HTR-8/SVneo (cell line): ENCODE results near the gene YEATS4.
"Not testable (repeated sequence)": the region's sequence is repeated elsewhere in the genome, so short reads cannot be mapped to it uniquely, and the experiment has no call there.

Source experiments
- DNase-seq: peaks from one replicate; pipeline ENCODE4 v3.0.0; 2011; ENCODE audit warnings: low spot score, mixed read lengths; ENCODE audit not compliant: insufficient read length
- FAIRE-seq: peaks from 2 replicates; lab custom pipeline; 2011; peaks lifted over from hg19 to GRCh38; lab: Jason Lieb, UNC

YEATS4 gene

GRCh38 chr12:69359531-69360347, at the start of gene YEATS4:
Gene YEATS4, plus strand, starts transcription at chr12:69359743. Its CDS starts 230 bp downstream, at chr12:69359973.
- DNase-seq (peak; percentile 96), FAIRE-seq (peak; percentile 72)

- DNase-seq (no peak), FAIRE-seq (no peak)
These were observed 46.3 kb upstream of the YEATS4 start for GRCh38 chr12:69313209-69313608.

GRCh38 chr12:69316784-69317183, 42.8 kb upstream of the YEATS4 start:
- not testable (repeated sequence) for DNase-seq, FAIRE-seq

- not testable (repeated sequence) for DNase-seq, FAIRE-seq
These were observed 42.3 kb upstream of the YEATS4 start for GRCh38 chr12:69317233-69317632.

GRCh38 chr12:69318225-69318624, 41.3 kb upstream of the YEATS4 start:
- FAIRE-seq (no peak), DNase-seq (no peak)

- no peak for FAIRE-seq
- DNase-seq: no peak
These were observed 38.2 kb upstream of the YEATS4 start for GRCh38 chr12:69321351-69321750.

- no peak for DNase-seq
These were observed 34.6 kb upstream of the YEATS4 start for GRCh38 chr12:69324797-69325466.

GRCh38 chr12:69328426-69328825, 31.1 kb upstream of the YEATS4 start:
- DNase-seq: no peak
- FAIRE-seq: no peak

More at GRCh38 chr12:69324797-69325466, 34.6 kb upstream of the YEATS4 start:
- FAIRE-seq: no peak

GRCh38 chr12:69329669-69330428, 29.7 kb upstream of the YEATS4 start:
- no peak for DNase-seq
- FAIRE-seq: no peak

- FAIRE-seq: no peak
- no peak for DNase-seq
These were observed 28.8 kb upstream of the YEATS4 start for GRCh38 chr12:69330475-69331473.

GRCh38 chr12:69331519-69331908, 28.0 kb upstream of the YEATS4 start:
- FAIRE-seq: no peak
- no peak for DNase-seq

- DNase-seq (no peak), FAIRE-seq (no peak)
These were observed 27.4 kb upstream of the YEATS4 start for GRCh38 chr12:69331909-69332684.

GRCh38 chr12:69332815-69333358, 26.7 kb upstream of the YEATS4 start:
- FAIRE-seq (no peak), DNase-seq (no peak)

GRCh38 chr12:69334158-69334557, 25.4 kb upstream of the YEATS4 start:
- FAIRE-seq (no peak), DNase-seq (no peak)

GRCh38 chr12:69337311-69338090, 22.0 kb upstream of the YEATS4 start:
- FAIRE-seq (no peak), DNase-seq (no peak)

- no peak for DNase-seq
- FAIRE-seq: no peak
These were observed 21.3 kb upstream of the YEATS4 start for GRCh38 chr12:69338120-69338859.

- FAIRE-seq (no peak), DNase-seq (no peak)
These were observed 20.6 kb upstream of the YEATS4 start for GRCh38 chr12:69338936-69339335.
